Measurements from ENCODE around the gene RLF. TPM values are rescaled to one million over a fixed set of nuclear protein-coding genes. Genes with fewer than 3 reads are reported as not detected.

The RLF gene
- total and polyA plus RNA-seq, 2 of the 8 experiments (the other 6 are each of a cell fraction or from before 2014, with no cell fraction given), result 4.2 to 18.0 TPM

DNA sequence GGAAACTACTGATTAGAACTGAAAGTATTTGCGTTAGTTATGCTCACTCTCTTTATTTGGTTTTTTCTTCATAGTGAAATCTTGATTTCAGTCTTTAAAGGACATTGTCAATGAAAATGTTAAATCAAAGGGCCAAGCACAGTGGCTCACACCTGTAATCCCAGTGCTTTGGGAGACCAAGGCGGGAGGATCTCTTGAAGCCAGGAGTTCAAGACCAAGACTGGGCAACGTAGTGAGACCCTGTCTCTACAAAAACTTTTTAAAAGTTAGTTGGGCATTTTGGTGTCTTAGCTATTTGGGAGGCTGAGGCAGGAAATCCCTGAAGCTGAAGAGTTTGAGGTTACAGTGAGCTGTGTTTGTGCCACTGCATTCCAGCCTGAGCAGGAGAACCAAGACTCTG is 13.6 kb downstream of the RLF start:
- Histone ChIP-seq H2AFZ (ENCODE audit: low read length) (no peak overlapping the region), H3K14ac (ENCODE audit: insufficient read length) (no peak overlapping the region), H3K4me2 (ENCODE audit: insufficient read depth in 1 of 2, low read depth in 2 of 2, low read length in 2 of 2) (no peak overlapping the region), H4K8ac (ENCODE audit: extremely low read depth, insufficient read depth, low read length) (no peak overlapping the region), H3K4me1 (replicated peaks in 1 of 4; ENCODE audit: control insufficient read depth in 3 of 4, insufficient read depth in 4 of 4, low read length in 3 of 4) (no peaks in the 10 kb centered on the region), H3K4ac (replicated peaks; ENCODE audit: insufficient read length, low read depth, low read length) (no peak overlapping the region), H3K79me1 (ENCODE audit: low read depth, low read length) (peaks cover 5% of the 10 kb centered on the region), H3K23ac (ENCODE audit: insufficient read length) (no peak overlapping the region), H2BK5ac (ENCODE audit: low read depth, low read length) (no peak overlapping the region), H2BK15ac (ENCODE audit: low read length) (no peak overlapping the region), H3K36me3 (ENCODE audit: control insufficient read depth in 2 of 4, insufficient read depth in 4 of 4, low read length in 3 of 4) (no peaks in the 10 kb centered on the region), H2BK120ac (replicated peaks; ENCODE audit: low read depth, low read length) (no peak overlapping the region), H3K79me2 (ENCODE audit: control insufficient read depth in 1 of 2, insufficient read depth in 2 of 2, low read length in 2 of 2) (peaks cover 3 to 97% of the 10 kb centered on the region in 2 experiments), H2BK12ac (ENCODE audit: low read depth, low read length) (no peak overlapping the region), H4K20me1 (replicated peaks in 1 of 2; ENCODE audit: control insufficient read depth in 1 of 2, insufficient read depth in 2 of 2, low read length in 2 of 2) (peaks cover 3 to 5% of the 10 kb centered on the region in 2 experiments), H3K9ac (replicated peaks in 1 of 4; ENCODE audit: extremely low read depth in 1 of 4, low read depth in 3 of 4, low read length in 3 of 4) (no peak overlapping the region), H4K5ac (ENCODE audit: insufficient read length, low read depth, low read length) (no peak overlapping the region), H3K56ac (replicated peaks; ENCODE audit: insufficient read length, low read depth, low read length) (no peak overlapping the region), H2BK20ac (ENCODE audit: low read length) (no peak overlapping the region), H3K27ac (ENCODE audit: low read depth, low read length) (no peak overlapping the region), H3K9me3 (ENCODE audit: insufficient read depth in 2 of 2, low read depth in 1 of 2, low read length in 1 of 2) (no peaks in the 10 kb centered on the region), H3K18ac (ENCODE audit: extremely low read depth, low read length) (no peak overlapping the region), H4K91ac (replicated peaks; ENCODE audit: insufficient read length, low read length) (no peak overlapping the region), H2AK5ac (ENCODE audit: low read depth, low read length) (no peak overlapping the region), H3K4me3 (ENCODE audit: extremely low read depth in 1 of 4, insufficient read depth in 2 of 4, low read depth in 3 of 4, low read length in 4 of 4) (no peak overlapping the region), H3K27me3 (replicated peaks in 1 of 4; ENCODE audit: control insufficient read depth in 3 of 4, extremely low read depth in 1 of 4, insufficient read depth in 3 of 4, low read length in 3 of 4) (no peaks in the 10 kb centered on the region), H3K23me2 (ENCODE audit: low read depth, low read length) (no peaks in the 10 kb centered on the region)
- no peak for FAIRE-seq
- ChIA-PET CTCF (ENCODE audit: partially characterized antibody) (interaction anchor here (0.6 to 1.8 kb wide), 3 partner anchors 22 to 104 kb away, joined by 3 to 5 read pairs (median 3); no protein-coding TSS in a partner anchor), POLR2A (ENCODE audit: partially characterized antibody) (interaction anchor here (1.4 kb wide), 1 partner anchor 14 kb away, joined by 3 read pairs; no protein-coding TSS in a partner anchor)
- 93% methylated on average over 3 of the region's 3 CpGs; no CpG with 5 or more reads in 1 of the 2 experiments for WGBS, 2 experiments (ENCODE audit: extremely low coverage in 1 of 2, insufficient coverage in 1 of 2, insufficient read length in 1 of 2, insufficient replicate concordance in 2 of 2, low coverage in 1 of 2, low lambda C conversion rate in 2 of 2, missing lambda C conversion rate in 1 of 2)
- TF ChIP-seq HDAC2 (IDR thresholded peaks at IDR 0.05; ENCODE audit: borderline replicate concordance in 1 of 2, low read depth in 2 of 2, low read length in 2 of 2) (no peak), SP1 (IDR thresholded peaks at IDR 0.05; ENCODE audit: low read depth, low read length) (no peak), CBX8 (IDR thresholded peaks at IDR 0.05; ENCODE audit: borderline replicate concordance, low read depth, low read length) (no peak), SAP30 (IDR thresholded peaks at IDR 0.05; ENCODE audit: insufficient read depth, insufficient replicate concordance, low read length) (no peak), BCL11A (IDR thresholded peaks at IDR 0.05; ENCODE audit: low read depth in 2 of 2, low read length in 2 of 2) (no peak), ZNF274 (IDR thresholded peaks at IDR 0.05; ENCODE audit: borderline replicate concordance, extremely low read depth, low read length) (no peak)
- TF ChIP-seq, protein P1, sequence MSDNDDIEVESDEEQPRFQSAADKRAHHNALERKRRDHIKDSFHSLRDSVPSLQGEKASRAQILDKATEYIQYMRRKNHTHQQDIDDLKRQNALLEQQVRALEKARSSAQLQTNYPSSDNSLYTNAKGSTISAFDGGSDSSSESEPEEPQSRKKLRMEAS (IDR thresholded peaks at IDR 0.05), result no peak
- DNase-seq (ENCODE audit: low read depth in 1 of 2, low spot score in 2 of 2), result no peak
